ENCODE results near the gene TPGS1. TPM values are rescaled to one million over a fixed set of nuclear protein-coding genes. Genes with fewer than 3 reads are reported as not detected.
A peak's percentile ranks its signal among the peaks of the same experiment; 100 is the strongest.

Gene TPGS1
- total RNA-seq, 4 donors from 2014 or later: 50.8 to 147 (median 99.6) TPM

GRCh38 chr19:514166-514663 is 6.9 kb downstream of the TPGS1 start:
- WGBS, 2 donors: 79 to 89% methylated on average over 6 to 8 of the region's 9 CpGs
- intact Hi-C loops (cut with DNase I): no loop called here

GRCh38 chr19:517721-518597 is 10.7 kb downstream of the TPGS1 start:
- H3K9me3 ChIP-seq: no peaks in the 10 kb centered on the region
- intact Hi-C loops (cut with DNase I): no loop called here
- H3K4me3 ChIP-seq (replicated peaks in 1 of 3): no peak overlapping the region
- no peak for DNase-seq
- H3K27me3 ChIP-seq: no peaks in the 10 kb centered on the region
- no peak overlapping the region for H3K27ac ChIP-seq
- no peak for TF ChIP-seq CTCF (IDR thresholded peaks at IDR 0.05)
- TF ChIP-seq POLR2A (IDR thresholded peaks at IDR 0.05): no peak
- H3K4me1 ChIP-seq: peaks cover 0 to 3% of the 10 kb centered on the region in 2 donors
- no peaks in the 10 kb centered on the region for H3K36me3 ChIP-seq
- 75% methylated on average over 8 to 9 of the region's 10 CpGs for WGBS, 2 donors

More at GRCh38 chr19:514166-514663, 6.9 kb downstream of the TPGS1 start:
- H3K27ac ChIP-seq: no peak overlapping the region
- H3K27me3 ChIP-seq: no peaks in the 10 kb centered on the region
- H3K9me3 ChIP-seq: no peaks in the 10 kb centered on the region
- TF ChIP-seq POLR2A (IDR thresholded peaks at IDR 0.05) (no peak), CTCF (IDR thresholded peaks at IDR 0.05) (no peak)
- no peak overlapping the region for H3K4me3 ChIP-seq (replicated peaks in 1 of 3)
- DNase-seq: no peak
- H3K36me3 ChIP-seq: no peaks in the 10 kb centered on the region
- peaks cover 10 to 13% of the 10 kb centered on the region in 2 donors for H3K4me1 ChIP-seq

GRCh38 chr19:518598-519231 is 11.4 kb downstream of the TPGS1 start:
- intact Hi-C loops (cut with DNase I): no loop called here
- DNase-seq: peak; percentile 64 to 75

GRCh38 chr19:519449-519865 is 12.2 kb downstream of the TPGS1 start:
- TF ChIP-seq CTCF (IDR thresholded peaks at IDR 0.05): no peak
- TF ChIP-seq POLR2A (IDR thresholded peaks at IDR 0.05): no peak

More at GRCh38 chr19:518598-519231, 11.4 kb downstream of the TPGS1 start:
- H3K9me3 ChIP-seq: no peaks in the 10 kb centered on the region
- no peaks in the 10 kb centered on the region for H3K36me3 ChIP-seq
- H3K27ac ChIP-seq: no peak overlapping the region
- no peaks in the 10 kb centered on the region for H3K27me3 ChIP-seq
- no peaks in the 10 kb centered on the region for H3K4me1 ChIP-seq
- WGBS, 2 donors: 38 to 39% methylated on average over 15 to 25 of the region's 58 CpGs
- TF ChIP-seq POLR2A (IDR thresholded peaks at IDR 0.05) (peak in 1 of 2 donors; percentile 21), CTCF (IDR thresholded peaks at IDR 0.05) (peak in 1 of 6 experiments; percentile 25)
- H3K4me3 ChIP-seq (replicated peaks in 1 of 3): no peak overlapping the region

More at GRCh38 chr19:519449-519865, 12.2 kb downstream of the TPGS1 start:
- Histone ChIP-seq H3K4me3 (replicated peaks in 1 of 3) (no peak overlapping the region), H3K36me3 (no peaks in the 10 kb centered on the region), H3K4me1 (no peaks in the 10 kb centered on the region), H3K9me3 (no peaks in the 10 kb centered on the region), H3K27ac (no peak overlapping the region), H3K27me3 (no peaks in the 10 kb centered on the region)
- intact Hi-C loops (cut with DNase I): no loop called here
- 75 to 98% methylated on average over 8 to 12 of the region's 45 CpGs for WGBS, 2 donors
- DNase-seq: no peak
